Adrenal gland (tissue), 5 donors: ENCODE measurements around the gene WNT5B.

Source experiments
- POLR2A ChIP-seq, 2 donors: fragments of 450-650 bp; IDR thresholded peaks; one replicate each; pipeline ENCODE4 v1.6.1; 2017; ENCODE audit warnings: antibody characterized with exemption in 2 of 2, mild to moderate bottlenecking in 2 of 2, moderate library complexity in 1 of 2
- TF ChIP-seq, protein P1 (sequence below), 6 experiments: fragments of 450-650 bp in 4 of 6; fragments of 200-600 bp in 2 of 6; sonication (generic) in 1 of 6; IDR thresholded peaks; 1 replicate in 5 of 6; 2 replicates in 1 of 6; pipeline versions ENCODE4 v1.5.1 to v1.8.0; 2016 to 2021; ENCODE audit warnings: antibody characterized with exemption in 6 of 6, mild to moderate bottlenecking in 2 of 6, moderate library complexity in 1 of 6
- donor health status: DM: no; HTN: no; CAD: no.

GRCh38 chr12:1666215-1666614 lies 37.2 kb downstream of the WNT5B start:
- no peak for TF ChIP-seq POLR2A (IDR thresholded peaks at IDR 0.05)
- TF ChIP-seq, protein P1, sequence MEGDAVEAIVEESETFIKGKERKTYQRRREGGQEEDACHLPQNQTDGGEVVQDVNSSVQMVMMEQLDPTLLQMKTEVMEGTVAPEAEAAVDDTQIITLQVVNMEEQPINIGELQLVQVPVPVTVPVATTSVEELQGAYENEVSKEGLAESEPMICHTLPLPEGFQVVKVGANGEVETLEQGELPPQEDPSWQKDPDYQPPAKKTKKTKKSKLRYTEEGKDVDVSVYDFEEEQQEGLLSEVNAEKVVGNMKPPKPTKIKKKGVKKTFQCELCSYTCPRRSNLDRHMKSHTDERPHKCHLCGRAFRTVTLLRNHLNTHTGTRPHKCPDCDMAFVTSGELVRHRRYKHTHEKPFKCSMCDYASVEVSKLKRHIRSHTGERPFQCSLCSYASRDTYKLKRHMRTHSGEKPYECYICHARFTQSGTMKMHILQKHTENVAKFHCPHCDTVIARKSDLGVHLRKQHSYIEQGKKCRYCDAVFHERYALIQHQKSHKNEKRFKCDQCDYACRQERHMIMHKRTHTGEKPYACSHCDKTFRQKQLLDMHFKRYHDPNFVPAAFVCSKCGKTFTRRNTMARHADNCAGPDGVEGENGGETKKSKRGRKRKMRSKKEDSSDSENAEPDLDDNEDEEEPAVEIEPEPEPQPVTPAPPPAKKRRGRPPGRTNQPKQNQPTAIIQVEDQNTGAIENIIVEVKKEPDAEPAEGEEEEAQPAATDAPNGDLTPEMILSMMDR (IDR thresholded peaks at IDR 0.05): no peak
